ENCODE results near the gene SAV1. TPM values are rescaled to one million over a fixed set of nuclear protein-coding genes. Genes with fewer than 3 reads are reported as not detected.

SAV1 gene
- total and polyA plus RNA-seq, 2 experiments from 2014 or later, result 74.2 to 82.8 TPM

- TF ChIP-seq EZH2phosphoT487 (IDR thresholded peaks at IDR 0.05; ENCODE audit: unreplicated experiment), result no peak
- TF ChIP-seq CREB1 (CRISPR knock-in tag; IDR thresholded peaks at IDR 0.05; ENCODE audit: low read depth), result no peak
- TF ChIP-seq, protein P1, sequence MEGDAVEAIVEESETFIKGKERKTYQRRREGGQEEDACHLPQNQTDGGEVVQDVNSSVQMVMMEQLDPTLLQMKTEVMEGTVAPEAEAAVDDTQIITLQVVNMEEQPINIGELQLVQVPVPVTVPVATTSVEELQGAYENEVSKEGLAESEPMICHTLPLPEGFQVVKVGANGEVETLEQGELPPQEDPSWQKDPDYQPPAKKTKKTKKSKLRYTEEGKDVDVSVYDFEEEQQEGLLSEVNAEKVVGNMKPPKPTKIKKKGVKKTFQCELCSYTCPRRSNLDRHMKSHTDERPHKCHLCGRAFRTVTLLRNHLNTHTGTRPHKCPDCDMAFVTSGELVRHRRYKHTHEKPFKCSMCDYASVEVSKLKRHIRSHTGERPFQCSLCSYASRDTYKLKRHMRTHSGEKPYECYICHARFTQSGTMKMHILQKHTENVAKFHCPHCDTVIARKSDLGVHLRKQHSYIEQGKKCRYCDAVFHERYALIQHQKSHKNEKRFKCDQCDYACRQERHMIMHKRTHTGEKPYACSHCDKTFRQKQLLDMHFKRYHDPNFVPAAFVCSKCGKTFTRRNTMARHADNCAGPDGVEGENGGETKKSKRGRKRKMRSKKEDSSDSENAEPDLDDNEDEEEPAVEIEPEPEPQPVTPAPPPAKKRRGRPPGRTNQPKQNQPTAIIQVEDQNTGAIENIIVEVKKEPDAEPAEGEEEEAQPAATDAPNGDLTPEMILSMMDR (conservative IDR thresholded peaks at IDR 0.05; ENCODE audit: low read depth in 2 of 2), result peak; percentile 23 to 65; a peak in 3 of 4 replicates
- no peak for TF ChIP-seq STAT1 (IDR thresholded peaks at IDR 0.05; ENCODE audit: unreplicated experiment)
- no peak for TF ChIP-seq EZH2 (IDR thresholded peaks at IDR 0.05; ENCODE audit: low read depth, unreplicated experiment)
- TF ChIP-seq POLR2AphosphoS5 (IDR thresholded peaks at IDR 0.05; ENCODE audit: low read depth), result no peak
- TF ChIP-seq ZNF331 (CRISPR knock-in tag; IDR thresholded peaks at IDR 0.05; ENCODE audit: low read depth), result no peak
- no peak for TF ChIP-seq NANOG (IDR thresholded peaks at IDR 0.05; ENCODE audit: borderline replicate concordance)
- Mint-ChIP-seq H3K36me3 (ENCODE audit: low read depth) (peaks cover 6% of the 10 kb centered on the region; the same call in 1 of the 3 replicates), H3K27me3 (ENCODE audit: insufficient read depth, low read depth, poor library complexity) (no peaks in the 10 kb centered on the region), H3K4me3 (no peak overlapping the region), H3K27ac (no peak overlapping the region), H3K4me1 (no peaks in the 10 kb centered on the region), H3K9me3 (peaks cover 8% of the 10 kb centered on the region)
- H3K9me2 ChIP-seq (ENCODE audit: insufficient read depth), result no peaks in the 10 kb centered on the region; the same call in 1 of the 2 replicates
- H3K79me2 ChIP-seq (replicated peaks; ENCODE audit: insufficient read depth), result no peaks in the 10 kb centered on the region
- H3K36me3 ChIP-seq (ENCODE audit: insufficient read depth), result no peaks in the 10 kb centered on the region
- no peak overlapping the region for H3K4me2 ChIP-seq
- ATAC-seq, result peak; percentile 94
- no peaks in the 10 kb centered on the region for H3K27me3 ChIP-seq (ENCODE audit: insufficient read depth)
- H3K27ac ChIP-seq (ENCODE audit: low read depth), result no peak overlapping the region
- no peak overlapping the region for H3K4me3 ChIP-seq
- H3F3A ChIP-seq (replicated peaks; ENCODE audit: low read depth), result no peaks in the 10 kb centered on the region
- peak; percentile 42 for DNase-seq (ENCODE audit: low spot score)
- H4K20me1 ChIP-seq (replicated peaks; ENCODE audit: insufficient read depth), result no peaks in the 10 kb centered on the region
- no peaks in the 10 kb centered on the region for H3K4me1 ChIP-seq (ENCODE audit: insufficient read depth)
- H2AFZ ChIP-seq, result peak overlapping the region; percentile 48; the same call in 1 of the 2 replicates
Measured at GRCh38 chr14:50688875-50689274, 20.8 kb upstream of the SAV1 start.

GRCh38 chr14:50679674-50680073 lies 11.6 kb upstream of the SAV1 start:
- H4K20me1 ChIP-seq (replicated peaks; ENCODE audit: insufficient read depth), result no peaks in the 10 kb centered on the region
- H3K27ac ChIP-seq (ENCODE audit: low read depth), result no peak overlapping the region
- H3K9me2 ChIP-seq (ENCODE audit: insufficient read depth), result no peaks in the 10 kb centered on the region
- H3K79me2 ChIP-seq (replicated peaks; ENCODE audit: insufficient read depth), result no peaks in the 10 kb centered on the region
- no peak overlapping the region for H2AFZ ChIP-seq
- no peaks in the 10 kb centered on the region for H3K4me1 ChIP-seq (ENCODE audit: insufficient read depth)
- no peaks in the 10 kb centered on the region for H3F3A ChIP-seq (replicated peaks; ENCODE audit: low read depth)
- no peak for DNase-seq (ENCODE audit: low spot score)
- Mint-ChIP-seq H3K9me3 (no peaks in the 10 kb centered on the region), H3K4me3 (no peak overlapping the region), H3K27ac (no peak overlapping the region), H3K27me3 (ENCODE audit: insufficient read depth, low read depth, poor library complexity) (peaks cover 2% of the 10 kb centered on the region), H3K4me1 (peaks cover 6% of the 10 kb centered on the region), H3K36me3 (ENCODE audit: low read depth) (no peaks in the 10 kb centered on the region)
- no peaks in the 10 kb centered on the region for H3K36me3 ChIP-seq (ENCODE audit: insufficient read depth)
- no peaks in the 10 kb centered on the region for H3K27me3 ChIP-seq (ENCODE audit: insufficient read depth)
- TF ChIP-seq ZNF331 (CRISPR knock-in tag; IDR thresholded peaks at IDR 0.05; ENCODE audit: low read depth), result no peak
- TF ChIP-seq ETS1 (IDR thresholded peaks at IDR 0.05), result no peak
- no peak for TF ChIP-seq ZNF114 (CRISPR knock-in tag; IDR thresholded peaks at IDR 0.05)
- no peak for TF ChIP-seq NANOG (IDR thresholded peaks at IDR 0.05; ENCODE audit: borderline replicate concordance)
- ATAC-seq, result no peak
- no peak overlapping the region for H3K4me2 ChIP-seq
- H3K4me3 ChIP-seq, result no peak overlapping the region

Measured in GM23338 (cell line).